GM19239 (cell line): Measurements from ENCODE around the gene LRGUK.

Experiments
- DNase-seq: peaks from one replicate; pipeline ENCODE4 v3.0.0; 2011; ENCODE audit warnings: low spot score; ENCODE audit not compliant: insufficient read length
- FAIRE-seq: peaks from 2 replicates; lab custom pipeline; 2011; peaks lifted over from hg19 to GRCh38; lab: Jason Lieb, UNC

The LRGUK gene

GRCh38 chr7:134126146-134126545 is 994 bp upstream of the LRGUK start:
- DNase-seq (no peak), FAIRE-seq (no peak)

- FAIRE-seq, result no peak
- no peak for DNase-seq
These were observed 559 bp upstream of the LRGUK start for GRCh38 chr7:134126596-134126965.

DNA sequence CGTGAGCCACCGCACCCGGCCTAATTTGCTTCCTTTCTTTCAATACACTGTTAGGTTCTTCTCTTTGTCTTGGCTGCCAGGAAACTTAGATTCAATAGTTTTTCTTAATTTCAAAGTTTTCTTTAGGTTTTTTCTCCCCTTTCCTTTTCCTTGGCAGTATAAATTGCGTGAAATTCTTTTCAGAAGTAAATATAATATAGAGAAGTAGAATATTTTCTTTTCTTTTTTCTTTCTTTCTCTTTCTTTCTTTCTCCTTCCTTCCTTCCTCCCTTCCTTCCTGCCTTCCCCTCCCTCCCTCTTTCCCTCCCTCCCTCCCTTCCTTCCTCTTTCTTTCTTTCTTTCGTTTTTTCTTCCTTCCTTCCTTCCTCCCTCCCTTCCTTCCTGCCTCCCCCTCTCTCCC is 1.7 kb downstream of the LRGUK start:
- DNase-seq (no peak), FAIRE-seq (no peak)

DNA sequence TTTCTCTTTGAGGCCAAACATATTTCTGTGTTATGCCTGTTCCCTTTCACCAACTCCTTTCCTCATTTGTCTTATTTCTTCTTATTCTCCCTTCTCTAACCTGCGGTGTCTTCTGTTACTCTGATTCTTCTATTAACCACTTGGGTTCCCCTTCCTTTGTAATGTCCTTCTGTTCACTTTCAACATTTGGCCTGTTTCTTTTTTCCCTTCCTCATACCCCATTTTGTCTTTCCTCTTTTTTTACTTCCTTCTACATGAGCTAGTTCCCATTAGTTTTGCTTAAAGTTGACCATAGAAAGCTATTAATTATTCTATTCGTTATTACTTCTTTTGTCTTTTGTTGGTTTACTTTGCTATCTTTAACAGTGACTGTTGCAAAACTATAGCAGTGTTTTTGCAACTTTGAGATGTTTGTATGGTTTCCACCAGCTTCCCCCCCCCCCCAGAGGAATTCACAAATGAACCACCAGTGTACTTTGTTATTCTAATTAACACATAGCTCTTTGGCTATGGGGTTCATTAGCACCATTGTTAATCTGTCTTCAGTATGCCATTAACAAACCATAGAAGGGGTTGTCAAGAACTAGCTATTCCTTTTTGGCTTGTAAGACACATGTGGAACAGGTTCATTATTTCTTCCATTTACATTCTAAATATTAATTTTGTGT is 2.9 kb downstream of the LRGUK start:
- FAIRE-seq (no peak), DNase-seq (no peak)

GRCh38 chr7:134134004-134134403 is 6.9 kb downstream of the LRGUK start:
- no peak for FAIRE-seq
- DNase-seq, result no peak

GRCh38 chr7:134140889-134141867 is 14.0 kb downstream of the LRGUK start:
- FAIRE-seq (peak; percentile 77), DNase-seq (peak; percentile 60)

- FAIRE-seq (no peak), DNase-seq (no peak)
These were observed 14.7 kb downstream of the LRGUK start for GRCh38 chr7:134141868-134142264.

GRCh38 chr7:134153493-134154136 is 26.5 kb downstream of the LRGUK start:
- no peak for FAIRE-seq
- no peak for DNase-seq

DNA sequence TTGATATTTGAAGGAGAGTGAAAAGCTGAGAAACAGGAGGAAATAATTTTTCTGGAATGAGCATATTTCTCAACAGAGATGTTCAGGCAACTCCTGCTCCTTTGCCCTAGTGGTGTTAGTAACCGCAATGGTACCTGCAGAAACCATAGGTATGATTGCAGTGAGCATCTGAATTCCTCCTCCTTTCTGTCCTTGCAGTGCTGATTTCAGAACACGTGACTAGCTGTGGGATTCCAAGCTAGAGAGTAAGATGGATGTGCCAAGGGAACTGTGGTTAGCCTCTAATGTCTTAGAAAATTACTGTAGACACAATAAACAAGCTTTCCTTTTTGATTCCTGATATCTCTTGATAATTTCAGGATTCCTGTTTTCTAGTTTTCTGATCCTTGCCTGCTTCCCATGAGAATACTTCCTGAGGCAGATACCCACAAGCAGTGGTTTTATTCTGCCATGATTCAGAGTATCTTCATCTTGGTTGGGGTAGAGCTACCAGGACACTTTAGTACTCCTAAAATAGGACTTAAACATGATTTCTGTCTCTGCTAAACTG is 27.5 kb downstream of the LRGUK start:
- DNase-seq (no peak), FAIRE-seq (no peak)

DNA sequence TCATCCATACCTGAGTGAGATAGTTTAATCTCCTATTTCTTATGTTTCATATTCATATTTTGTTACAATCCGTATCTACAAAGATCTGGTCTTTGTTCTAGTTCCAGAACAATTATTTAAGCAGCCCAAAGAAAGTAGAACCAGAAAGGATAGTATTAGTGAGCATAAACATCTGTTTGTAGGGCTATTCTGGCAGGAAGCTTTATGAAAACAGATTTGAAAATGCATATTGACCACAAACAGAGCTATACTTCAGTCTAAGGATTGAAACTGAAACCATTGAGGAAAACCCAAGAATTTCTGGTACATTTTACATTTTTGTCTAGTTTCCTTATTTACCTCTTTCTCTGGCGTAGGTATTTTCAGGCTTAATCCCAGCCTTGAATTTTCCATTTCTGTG is 28.1 kb downstream of the LRGUK start:
- DNase-seq, result no peak
- peak; percentile 23 for FAIRE-seq

DNA sequence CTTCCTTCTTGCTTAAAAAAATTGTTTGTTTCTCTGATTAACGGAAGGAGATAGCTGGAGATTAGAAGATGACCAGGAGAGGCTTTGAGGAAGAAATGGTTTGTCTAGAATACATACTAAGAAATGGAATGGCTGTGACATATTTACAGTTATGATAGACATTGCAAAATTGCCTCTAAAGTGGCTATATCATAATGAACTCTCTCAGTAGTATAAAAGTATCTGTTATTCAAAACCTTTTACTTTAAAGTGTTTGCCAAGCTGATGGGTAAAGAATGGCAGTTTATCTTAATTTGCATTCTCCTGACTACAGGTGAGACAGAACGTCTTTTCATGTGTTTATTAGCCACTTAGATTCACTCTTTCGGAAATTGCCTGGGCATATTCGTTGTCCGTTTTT is 28.7 kb downstream of the LRGUK start:
- DNase-seq (no peak), FAIRE-seq (no peak)

DNA sequence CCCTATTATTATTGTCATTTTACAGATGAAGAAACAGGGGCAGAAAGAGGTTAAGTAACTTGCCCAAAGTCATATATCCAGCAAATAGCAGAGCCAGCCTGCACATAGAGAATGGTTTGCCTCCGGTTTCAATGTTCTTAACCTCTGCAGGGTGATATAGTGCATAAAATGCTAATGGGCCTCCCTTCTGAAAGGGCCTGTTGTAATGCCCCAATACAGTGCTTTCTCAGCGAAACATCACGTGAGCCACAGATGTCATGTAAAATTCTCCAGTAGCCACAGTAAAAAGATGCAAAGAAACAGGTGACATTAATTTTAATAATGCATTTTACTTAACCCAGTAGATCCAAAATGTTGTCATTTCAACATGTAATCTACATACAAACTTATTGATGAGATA is 38.1 kb downstream of the LRGUK start:
- DNase-seq (no peak), FAIRE-seq (no peak)

DNA sequence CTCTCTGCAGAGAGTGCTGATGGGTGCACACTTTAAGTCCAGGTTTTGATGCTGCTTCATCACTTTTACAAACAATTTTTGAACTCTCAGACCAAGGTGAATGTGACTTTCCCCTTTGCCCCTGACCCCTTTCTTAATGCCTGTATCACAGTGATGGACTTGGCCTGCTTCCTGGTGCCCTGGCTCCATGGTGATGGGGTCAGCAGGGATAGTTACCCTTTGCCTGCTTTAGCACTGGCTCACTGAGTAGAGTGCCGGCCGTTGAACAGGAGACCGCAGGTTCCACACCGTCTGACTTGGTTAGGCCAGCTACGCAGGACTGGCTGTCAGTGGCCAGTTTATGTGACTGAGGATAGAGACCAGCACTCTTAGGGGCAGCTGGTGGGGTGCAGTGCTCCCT is 40.1 kb downstream of the LRGUK start:
- FAIRE-seq, result no peak
- DNase-seq, result no peak

DNA sequence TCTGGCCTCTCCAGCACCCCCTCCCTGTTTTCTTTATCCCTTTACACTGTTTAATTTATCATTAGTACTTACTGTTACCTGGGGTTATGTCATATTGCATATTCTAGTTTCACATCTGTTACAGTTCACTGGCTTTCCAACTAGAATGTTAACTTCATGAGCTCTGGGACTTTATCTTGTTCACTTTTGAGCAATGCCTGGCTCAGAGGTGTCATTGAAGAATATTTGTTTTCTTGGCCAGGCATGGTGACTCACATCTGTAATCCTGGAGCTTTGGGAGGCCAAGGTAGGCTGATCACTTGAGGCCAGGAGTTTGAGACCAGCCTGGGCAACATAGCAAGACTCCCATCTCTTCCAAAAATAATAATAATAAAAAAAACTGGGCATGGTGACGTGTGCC is 40.7 kb downstream of the LRGUK start:
- DNase-seq (no peak), FAIRE-seq (no peak)

DNA sequence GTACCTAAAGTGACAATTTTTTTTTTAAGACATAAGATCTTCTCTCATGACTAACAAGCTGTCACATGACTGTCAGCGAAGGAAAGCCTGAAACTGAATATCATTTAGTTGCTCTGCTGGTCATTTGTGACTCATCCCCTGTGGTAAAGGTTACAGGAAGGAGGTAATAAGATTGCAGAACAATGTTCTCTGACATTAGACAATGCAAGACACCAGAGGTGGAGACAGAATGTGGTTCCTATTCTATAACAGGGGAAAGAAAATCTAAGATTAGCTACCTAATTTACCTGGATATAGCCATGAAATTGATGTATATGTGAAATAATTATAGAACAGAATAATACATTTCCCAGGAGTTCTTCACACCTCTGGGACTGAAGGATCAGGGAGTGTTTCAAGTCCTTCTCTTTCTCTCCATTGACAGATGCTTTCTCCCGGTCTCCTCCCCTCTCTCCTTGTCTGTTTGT is 47.7 kb downstream of the LRGUK start:
- DNase-seq (peak; percentile 13), FAIRE-seq (peak; percentile 71)

DNA sequence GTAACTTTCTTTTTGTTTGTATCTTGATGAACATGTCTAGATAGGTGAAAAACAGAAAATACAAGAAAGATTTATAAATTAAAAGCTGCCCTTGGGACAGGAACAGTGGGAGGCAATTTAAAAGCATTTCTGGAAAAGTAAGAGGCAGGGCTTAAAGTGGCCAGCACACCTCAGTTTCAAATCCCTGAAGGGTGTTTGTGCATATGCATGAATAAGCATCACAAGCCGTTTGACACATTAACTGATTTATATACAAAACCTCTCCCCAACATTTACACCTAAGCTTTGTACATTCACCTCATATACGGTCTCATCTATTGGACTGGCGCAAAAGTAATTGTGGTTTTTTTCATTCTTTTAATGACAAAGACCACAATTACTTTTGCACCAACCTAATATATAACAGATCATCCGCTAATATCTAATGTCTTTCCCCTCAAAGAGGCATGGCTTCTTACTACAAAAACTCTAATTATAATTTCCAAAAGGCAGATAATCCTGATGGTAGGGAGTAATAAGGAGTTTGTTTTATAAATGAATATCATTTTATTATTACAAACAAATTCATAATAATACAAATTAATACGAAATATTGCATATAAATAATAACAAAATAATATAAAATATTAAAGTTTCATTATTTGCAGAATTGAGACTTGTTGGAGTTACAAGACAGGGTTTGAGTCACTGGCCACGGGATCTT is 48.3 kb downstream of the LRGUK start:
- DNase-seq (no peak), FAIRE-seq (no peak)

- FAIRE-seq (no peak), DNase-seq (no peak)
These were observed 48.9 kb downstream of the LRGUK start for GRCh38 chr7:134176037-134176350.

DNA sequence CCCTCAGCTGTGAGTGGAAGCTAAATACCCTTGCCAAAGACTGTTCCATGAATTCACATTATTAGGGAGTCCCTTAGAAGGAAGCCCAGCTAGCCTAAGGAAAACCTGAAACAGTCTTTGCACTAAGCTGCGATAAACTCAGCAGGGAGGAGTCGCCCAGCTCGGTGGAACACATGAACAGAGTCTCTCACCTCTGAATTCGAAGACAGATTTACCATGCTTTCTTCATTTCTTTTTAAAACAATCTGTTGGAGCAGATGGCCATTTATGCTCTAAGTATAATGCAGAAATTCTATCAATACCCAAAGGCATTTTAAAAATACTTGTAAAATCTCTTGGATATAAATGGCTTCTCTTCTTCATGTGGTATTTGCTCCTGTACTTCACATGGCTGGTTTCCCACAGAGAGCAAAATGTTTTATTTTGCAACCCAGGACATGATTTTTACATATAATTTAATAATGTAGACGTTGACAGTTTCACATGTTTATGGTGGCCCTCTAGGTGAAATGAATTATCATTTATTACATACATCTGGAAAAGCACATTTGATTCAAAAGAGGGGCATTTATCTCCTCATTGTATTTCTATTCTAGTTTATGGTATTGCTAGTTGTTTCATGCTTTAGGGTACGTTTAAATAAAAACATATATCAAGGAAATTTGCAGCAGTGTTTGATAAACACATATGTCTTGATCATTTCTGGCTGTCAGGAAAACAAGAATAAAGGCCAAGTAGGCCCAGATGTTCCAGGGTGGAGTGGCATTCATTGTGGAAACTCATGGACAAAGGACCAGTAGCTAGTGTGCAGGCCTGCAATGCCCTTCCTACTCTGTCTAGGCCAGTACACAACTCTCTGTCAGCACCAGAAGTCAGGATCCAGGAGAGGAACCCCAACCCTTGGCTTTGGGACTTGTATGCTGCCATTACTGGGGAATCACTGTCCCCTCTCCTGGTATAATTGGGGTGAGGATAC is 52.2 kb downstream of the LRGUK start:
- FAIRE-seq (no peak), DNase-seq (no peak)

DNA sequence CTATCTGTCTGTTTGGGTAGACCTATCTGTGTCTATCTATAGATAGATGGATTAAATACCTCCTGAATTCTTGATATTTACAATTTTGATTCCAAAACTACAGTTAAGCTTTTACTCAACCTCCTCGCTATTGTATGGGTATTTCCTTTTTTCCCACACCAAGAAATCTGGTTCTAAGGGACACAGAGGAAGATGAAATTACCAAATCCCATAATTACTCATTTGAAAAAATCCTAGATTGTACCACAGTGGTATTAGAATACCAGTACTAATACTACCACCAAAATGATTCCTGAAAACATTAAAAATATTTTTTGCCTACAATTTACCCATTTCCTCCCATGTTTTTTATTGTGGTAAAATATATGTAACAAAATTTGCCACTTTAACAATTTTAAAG is 53.2 kb downstream of the LRGUK start:
- DNase-seq, result no peak
- no peak for FAIRE-seq
